Brain pericyte (primary cell): ENCODE measurements around the gene IPO5.

Experiments
- DNase-seq: peaks from one replicate; pipeline ENCODE4 v3.0.0-alpha.2; 2012; ENCODE audit warnings: low read depth, low spot score

Gene IPO5

GRCh38 chr13:97953376-97953970 lies at the start of gene IPO5:
IPO5 (plus strand) TSS chr13:97953675; CDS start chr13:97976697, 23,022 bp downstream.
- DNase-seq, result no peak

- DNase-seq, result no peak
Observed at GRCh38 chr13:97904059-97904458, 49.4 kb upstream of the IPO5 start.

- no peak for DNase-seq
Observed at GRCh38 chr13:97905517-97905916, 48.0 kb upstream of the IPO5 start.

GRCh38 chr13:97911311-97912138 lies 42.0 kb upstream of the IPO5 start:
- DNase-seq, result no peak

- DNase-seq, result no peak
Observed at GRCh38 chr13:97912139-97912535, 41.3 kb upstream of the IPO5 start.

GRCh38 chr13:97913206-97913605 lies 40.3 kb upstream of the IPO5 start:
- no peak for DNase-seq

DNA sequence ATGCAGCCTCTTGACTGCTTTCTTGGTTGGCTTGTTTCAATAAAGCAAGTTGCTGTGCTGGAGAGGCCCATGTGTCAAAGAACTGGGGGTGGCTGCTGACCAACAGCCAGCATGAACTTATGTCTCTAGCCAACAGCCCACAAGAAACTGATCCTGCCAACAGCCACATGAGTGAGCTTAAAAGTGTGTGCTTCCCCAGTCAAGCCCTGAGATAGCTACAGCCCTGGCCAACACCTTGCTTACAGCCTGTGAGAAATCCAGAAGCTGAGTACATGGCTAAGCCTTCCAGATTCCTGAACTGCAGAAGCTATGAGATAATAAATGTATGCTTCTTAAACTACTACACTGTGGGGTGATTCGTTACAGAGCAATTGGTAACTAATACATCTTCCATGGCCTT lies 38.9 kb upstream of the IPO5 start:
- no peak for DNase-seq

DNA sequence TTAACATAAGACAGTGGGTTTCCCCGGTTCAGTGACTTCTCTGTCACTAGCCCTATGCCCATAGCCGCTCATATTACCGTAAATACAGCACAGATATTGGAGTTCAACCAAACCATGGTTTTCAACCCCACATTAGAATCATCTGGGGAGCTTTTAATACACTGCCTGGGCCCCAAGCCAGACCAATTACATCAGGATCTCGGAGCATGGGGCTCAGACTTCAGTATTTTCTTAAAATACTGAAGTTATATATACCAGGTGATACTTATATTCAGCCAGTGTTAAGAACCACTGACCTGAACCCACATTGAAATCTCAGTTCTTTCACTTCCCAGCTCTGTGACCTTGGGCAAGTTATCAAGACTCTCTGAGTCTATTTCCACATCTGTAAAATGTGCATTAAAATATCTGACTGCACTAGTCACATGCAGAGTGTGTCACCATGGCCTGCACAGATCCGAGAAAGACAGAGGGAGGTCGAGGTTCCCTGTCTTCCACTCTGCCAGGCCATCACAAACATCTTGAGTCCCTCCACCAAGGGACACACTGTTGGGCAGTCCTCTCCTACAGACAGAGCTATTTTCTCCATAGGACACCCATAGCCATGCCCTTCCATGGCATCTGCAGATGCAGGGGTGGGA lies 32.2 kb upstream of the IPO5 start:
- DNase-seq, result no peak

DNA sequence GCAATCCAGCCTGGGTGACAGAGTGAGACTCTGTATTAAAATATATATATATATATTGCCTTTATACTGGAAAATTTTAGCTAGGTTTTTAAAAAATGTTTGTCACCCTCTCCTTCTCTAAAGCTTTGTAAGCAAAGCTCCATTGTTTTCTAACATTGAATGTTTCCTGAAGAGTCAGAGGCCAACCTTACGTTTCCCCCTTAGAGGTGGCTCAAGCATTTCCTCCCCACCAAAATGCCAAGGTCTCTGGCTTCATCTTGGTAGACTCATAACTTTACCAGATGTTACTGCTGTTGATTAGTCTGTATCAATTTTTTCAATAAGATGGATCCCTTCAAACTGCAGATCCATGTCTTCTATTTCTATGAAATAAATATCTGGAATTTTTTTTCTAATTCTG lies 25.2 kb upstream of the IPO5 start:
- DNase-seq, result no peak

- DNase-seq, result no peak
Observed at GRCh38 chr13:97932036-97932435, 21.4 kb upstream of the IPO5 start.

DNA sequence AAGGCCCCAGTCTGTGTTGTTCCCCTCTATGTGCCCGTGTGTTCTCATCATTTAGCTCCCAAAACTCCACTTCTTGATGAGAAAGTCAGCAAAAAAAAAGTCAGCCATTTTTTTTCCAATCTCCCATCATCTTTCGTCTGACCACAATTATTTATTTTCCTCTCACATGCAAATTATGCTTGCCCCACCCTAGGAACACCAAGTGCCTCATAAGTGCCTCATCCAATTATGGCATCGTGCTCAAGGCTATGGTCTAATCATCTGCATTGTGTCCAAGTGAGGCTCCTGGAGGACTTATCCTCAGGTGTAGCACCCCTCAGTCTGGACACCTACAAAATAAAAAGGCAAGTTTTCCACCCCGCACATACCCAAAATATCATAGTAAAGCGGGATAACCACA lies 20.8 kb upstream of the IPO5 start:
- no peak for DNase-seq

DNA sequence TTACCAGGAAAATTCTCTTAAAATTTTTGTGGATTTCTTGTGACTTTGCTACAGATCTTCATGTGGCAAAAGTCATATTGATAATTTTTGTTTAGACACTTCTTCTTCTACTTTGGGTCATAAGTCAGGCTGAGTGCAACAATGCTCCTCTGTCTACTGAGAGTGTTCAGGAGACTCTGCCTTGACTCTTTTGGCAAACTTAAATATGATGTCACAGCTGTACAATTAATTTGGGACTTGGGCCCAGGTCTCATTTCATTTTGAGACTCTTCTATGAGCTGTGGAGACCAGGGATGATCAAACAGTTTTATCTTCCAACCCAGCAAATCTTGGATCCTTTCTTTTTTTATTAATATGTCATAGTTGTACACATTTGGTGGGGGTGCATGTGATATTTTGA lies 19.7 kb upstream of the IPO5 start:
- DNase-seq, result no peak

GRCh38 chr13:97934590-97934989 lies 18.9 kb upstream of the IPO5 start:
- no peak for DNase-seq

- no peak for DNase-seq
Observed at GRCh38 chr13:97935071-97935470, 18.4 kb upstream of the IPO5 start.

DNA sequence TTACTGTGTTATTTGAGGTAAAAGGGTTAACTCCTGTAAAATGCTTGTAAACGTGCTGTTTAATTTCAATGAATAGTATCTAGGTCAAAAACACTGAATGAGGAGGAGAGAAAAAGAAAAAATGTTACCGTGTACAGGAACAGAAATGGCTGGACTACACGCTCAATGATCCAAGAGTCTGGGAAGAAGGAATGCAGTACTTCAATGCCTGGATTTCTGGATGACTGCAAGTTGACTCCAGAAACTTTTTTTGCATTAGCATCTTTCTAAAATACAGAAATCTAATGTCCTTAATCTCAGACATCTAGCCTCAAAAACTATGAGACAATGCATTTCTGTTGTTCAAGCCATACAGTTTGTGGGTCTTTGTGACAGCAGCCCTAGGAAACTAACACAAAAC lies 17.4 kb upstream of the IPO5 start:
- no peak for DNase-seq

GRCh38 chr13:97938706-97939475 lies 14.6 kb upstream of the IPO5 start:
- no peak for DNase-seq

- DNase-seq, result peak; percentile 6
Observed at GRCh38 chr13:97944396-97945029, 9.0 kb upstream of the IPO5 start.

GRCh38 chr13:97945342-97945741 lies 8.1 kb upstream of the IPO5 start:
- DNase-seq, result no peak

DNA sequence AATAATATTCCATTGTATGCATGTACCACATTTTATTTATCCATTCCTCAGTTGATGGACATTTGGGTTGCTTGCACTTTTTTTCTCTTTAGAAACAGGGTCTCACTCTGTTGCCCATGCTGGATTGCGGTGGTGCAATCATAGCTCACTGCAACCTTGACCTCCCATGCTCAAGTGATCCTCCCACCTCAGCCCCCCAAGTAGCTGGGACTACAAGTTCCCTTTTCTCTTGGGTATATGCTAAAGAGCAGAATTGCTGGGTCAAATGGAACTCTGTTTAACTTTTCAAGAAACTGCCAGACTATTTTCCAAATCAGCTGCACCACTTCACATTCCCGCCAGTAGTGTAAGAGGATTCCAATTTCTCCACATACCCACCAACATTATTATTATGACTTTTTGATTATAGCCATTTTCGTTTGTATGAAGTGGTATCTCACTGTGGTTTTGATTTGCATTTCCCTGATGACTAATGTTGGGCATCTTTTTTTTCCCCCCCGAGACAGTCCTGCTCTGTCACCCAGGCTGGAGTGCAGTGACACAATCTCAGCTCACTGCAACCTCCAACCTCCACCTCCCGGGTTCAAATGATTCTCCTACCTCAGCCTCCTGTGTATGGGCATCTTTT lies 7.6 kb upstream of the IPO5 start:
- no peak for DNase-seq

DNA sequence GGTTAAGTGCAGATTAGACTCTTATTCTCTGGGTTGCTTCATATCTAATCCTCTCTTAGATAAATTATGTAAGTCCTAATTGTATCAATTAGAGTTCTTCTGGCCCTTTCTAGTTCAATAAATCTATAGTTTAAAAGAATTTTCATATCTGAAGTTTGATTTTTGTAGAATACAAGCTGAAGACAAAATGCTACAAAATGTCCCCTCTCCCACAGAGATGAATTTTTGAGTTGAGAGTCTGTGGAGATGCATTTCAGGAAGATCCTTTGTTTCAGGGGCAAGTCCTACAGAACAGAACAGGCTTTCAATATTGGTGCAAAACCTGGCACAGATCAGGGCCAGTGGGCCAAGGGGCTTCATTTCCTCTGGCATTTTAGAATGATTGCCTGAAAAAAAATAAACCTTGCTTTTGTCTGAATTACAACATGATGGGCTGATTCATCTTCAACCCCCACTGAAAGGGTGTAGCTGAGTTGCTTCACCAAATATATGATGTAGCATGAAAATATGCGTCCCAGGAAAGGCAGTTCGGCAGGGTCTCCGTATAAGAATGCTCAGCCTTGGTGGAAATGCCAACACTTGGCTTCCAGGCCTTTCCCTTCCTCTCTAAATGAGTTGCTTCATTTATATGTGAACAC lies 6.4 kb upstream of the IPO5 start:
- DNase-seq, result peak; percentile 6

DNA sequence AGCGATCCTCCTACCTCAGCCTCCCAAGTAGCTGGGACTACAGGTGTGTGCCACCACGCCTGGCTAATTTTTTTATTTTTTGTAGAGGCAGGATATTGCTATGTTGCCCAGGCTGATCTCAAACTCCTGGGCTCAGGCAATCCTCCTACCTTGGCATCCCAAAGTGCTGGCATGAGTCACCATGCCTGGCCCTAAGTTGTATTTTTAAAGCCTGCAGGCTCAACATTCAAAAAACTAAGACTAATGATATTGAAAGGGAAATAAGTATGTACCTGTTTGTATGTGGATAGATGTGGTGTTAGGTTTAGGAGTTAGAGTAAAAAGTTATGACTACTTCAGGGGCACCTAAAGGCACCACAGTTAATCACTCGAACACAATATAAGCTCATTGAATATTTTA lies 5.4 kb upstream of the IPO5 start:
- no peak for DNase-seq
